ENCODE measurements around the gene PLEKHG4B. TPM values are rescaled to one million over a fixed set of nuclear protein-coding genes. Genes with fewer than 3 reads are reported as not detected.
"Not testable (repeated sequence)": the region's sequence is repeated elsewhere in the genome, so short reads cannot be mapped to it uniquely, and the experiment has no call there.

The PLEKHG4B gene
- total RNA-seq, 2 experiments from 2014 or later, result 0.10 TPM

- Mint-ChIP-seq H3K27ac (no peak overlapping the region), H3K4me1 (peaks cover 3% of the 10 kb centered on the region), H3K27me3 (peaks cover 20% of the 10 kb centered on the region), H3K9me3 (no peaks in the 10 kb centered on the region), H3K36me3 (ENCODE audit: low read depth) (no peaks in the 10 kb centered on the region), H3K4me3 (no peak overlapping the region)
- ChIA-PET POLR2A (no interaction called here), CTCF (no interaction called here)
- DNase-seq, result peak; percentile 43
Measured at GRCh38 chr5:56561-57290, 35.2 kb upstream of the PLEKHG4B start.

GRCh38 chr5:60250-60649 is 31.7 kb upstream of the PLEKHG4B start:
- peaks cover 17% of the 10 kb centered on the region for H3K27me3 Mint-ChIP-seq
- POLR2A ChIA-PET; H3K36me3 Mint-ChIP-seq (ENCODE audit: low read depth); DNase-seq; H3K9me3 Mint-ChIP-seq; H3K27ac Mint-ChIP-seq; H3K4me1 Mint-ChIP-seq; H3K4me3 Mint-ChIP-seq; CTCF ChIA-PET: not testable (repeated sequence)

GRCh38 chr5:70440-70839 is 21.5 kb upstream of the PLEKHG4B start:
- ChIA-PET POLR2A (no interaction called here), CTCF (no interaction called here)
- Mint-ChIP-seq H3K27ac (no peak overlapping the region), H3K27me3 (peaks cover 10% of the 10 kb centered on the region), H3K4me3 (no peak overlapping the region), H3K4me1 (no peaks in the 10 kb centered on the region), H3K36me3 (ENCODE audit: low read depth) (no peaks in the 10 kb centered on the region), H3K9me3 (no peaks in the 10 kb centered on the region)
- DNase-seq, result no peak

- DNase-seq; H3K36me3 Mint-ChIP-seq (ENCODE audit: low read depth); H3K4me1 Mint-ChIP-seq; H3K27me3 Mint-ChIP-seq; H3K27ac Mint-ChIP-seq; H3K4me3 Mint-ChIP-seq; CTCF ChIA-PET; POLR2A ChIA-PET; H3K9me3 Mint-ChIP-seq: not testable (repeated sequence)
Measured at GRCh38 chr5:72316-73180, 19.4 kb upstream of the PLEKHG4B start.

GRCh38 chr5:73181-73447 is 18.9 kb upstream of the PLEKHG4B start:
- H3K27me3 Mint-ChIP-seq; H3K9me3 Mint-ChIP-seq; H3K27ac Mint-ChIP-seq; POLR2A ChIA-PET; H3K4me1 Mint-ChIP-seq; H3K36me3 Mint-ChIP-seq (ENCODE audit: low read depth); CTCF ChIA-PET; H3K4me3 Mint-ChIP-seq; DNase-seq: not testable (repeated sequence)

GRCh38 chr5:73768-74502 is 18.0 kb upstream of the PLEKHG4B start:
- Mint-ChIP-seq H3K36me3 (ENCODE audit: low read depth) (no peaks in the 10 kb centered on the region), H3K9me3 (no peaks in the 10 kb centered on the region), H3K27me3 (peaks cover 9% of the 10 kb centered on the region), H3K4me3 (no peak overlapping the region), H3K27ac (no peak overlapping the region), H3K4me1 (no peaks in the 10 kb centered on the region)
- CTCF ChIA-PET, result no interaction called here
- no peak for DNase-seq
- POLR2A ChIA-PET, result no interaction called here

GRCh38 chr5:74503-75109 is 17.4 kb upstream of the PLEKHG4B start:
- ChIA-PET CTCF (no interaction called here), POLR2A (no interaction called here)
- H3K9me3 Mint-ChIP-seq, result no peaks in the 10 kb centered on the region

GRCh38 chr5:75331-76320 is 16.3 kb upstream of the PLEKHG4B start:
- Mint-ChIP-seq H3K27ac (no peak overlapping the region), H3K36me3 (ENCODE audit: low read depth) (no peaks in the 10 kb centered on the region), H3K4me1 (no peaks in the 10 kb centered on the region), H3K27me3 (no peaks in the 10 kb centered on the region), H3K9me3 (no peaks in the 10 kb centered on the region), H3K4me3 (no peak overlapping the region)
- DNase-seq, result no peak
- CTCF ChIA-PET, result no interaction called here
- POLR2A ChIA-PET, result no interaction called here

More at GRCh38 chr5:74503-75109, 17.4 kb upstream of the PLEKHG4B start:
- Mint-ChIP-seq H3K36me3 (ENCODE audit: low read depth) (no peaks in the 10 kb centered on the region), H3K27me3 (peaks cover 7% of the 10 kb centered on the region), H3K27ac (no peak overlapping the region), H3K4me3 (no peak overlapping the region), H3K4me1 (no peaks in the 10 kb centered on the region)
- DNase-seq, result no peak

- Mint-ChIP-seq H3K27ac (no peak overlapping the region), H3K27me3 (no peaks in the 10 kb centered on the region), H3K36me3 (ENCODE audit: low read depth) (no peaks in the 10 kb centered on the region), H3K4me3 (no peak overlapping the region), H3K9me3 (no peaks in the 10 kb centered on the region), H3K4me1 (no peaks in the 10 kb centered on the region)
- ChIA-PET POLR2A (no interaction called here), CTCF (no interaction called here)
- no peak for DNase-seq
Measured at GRCh38 chr5:76358-77169, 15.4 kb upstream of the PLEKHG4B start.

GRCh38 chr5:77170-77501 is 14.8 kb upstream of the PLEKHG4B start:
- H3K27ac Mint-ChIP-seq, result no peak overlapping the region
- no peaks in the 10 kb centered on the region for H3K36me3 Mint-ChIP-seq (ENCODE audit: low read depth)
- H3K4me3 Mint-ChIP-seq, result no peak overlapping the region
- POLR2A ChIA-PET, result no interaction called here
- no peaks in the 10 kb centered on the region for H3K27me3 Mint-ChIP-seq
- H3K4me1 Mint-ChIP-seq, result no peaks in the 10 kb centered on the region
- H3K9me3 Mint-ChIP-seq, result no peaks in the 10 kb centered on the region
- CTCF ChIA-PET, result no interaction called here
- no peak for DNase-seq

GRCh38 chr5:77546-77945 is 14.4 kb upstream of the PLEKHG4B start:
- Mint-ChIP-seq H3K4me1 (no peaks in the 10 kb centered on the region), H3K27me3 (no peaks in the 10 kb centered on the region), H3K9me3 (no peaks in the 10 kb centered on the region), H3K27ac (no peak overlapping the region), H3K36me3 (ENCODE audit: low read depth) (no peaks in the 10 kb centered on the region), H3K4me3 (no peak overlapping the region)
- POLR2A ChIA-PET, result no interaction called here
- CTCF ChIA-PET, result no interaction called here
- DNase-seq, result no peak
